Femur (tissue), 1 donor: Measurements from ENCODE around the gene CCL27.

Source experiments
- DNase-seq: peaks from one replicate; pipeline ENCODE4 v3.0.0-alpha.2; 2017

The CCL27 gene

GRCh38 chr9:34624475-34625185 is 37.8 kb downstream of the CCL27 start:
- DNase-seq: no peak

GRCh38 chr9:34623374-34624235 is 38.9 kb downstream of the CCL27 start:
- DNase-seq: no peak

- peak; percentile 97 for DNase-seq
Observed at GRCh38 chr9:34620061-34620994, 42.1 kb downstream of the CCL27 start, which contains the start of gene DCTN3. DCTN3 (minus strand) TSS chr9:34620495; CDS start chr9:34620464, 31 bp downstream.

GRCh38 chr9:34615132-34615531 is 47.3 kb downstream of the CCL27 start:
- no peak for DNase-seq

GRCh38 chr9:34612788-34613390 is 49.6 kb downstream of the CCL27 start:
- DNase-seq: peak; percentile 86
